ENCODE measurements around the gene KRT7.

DNA sequence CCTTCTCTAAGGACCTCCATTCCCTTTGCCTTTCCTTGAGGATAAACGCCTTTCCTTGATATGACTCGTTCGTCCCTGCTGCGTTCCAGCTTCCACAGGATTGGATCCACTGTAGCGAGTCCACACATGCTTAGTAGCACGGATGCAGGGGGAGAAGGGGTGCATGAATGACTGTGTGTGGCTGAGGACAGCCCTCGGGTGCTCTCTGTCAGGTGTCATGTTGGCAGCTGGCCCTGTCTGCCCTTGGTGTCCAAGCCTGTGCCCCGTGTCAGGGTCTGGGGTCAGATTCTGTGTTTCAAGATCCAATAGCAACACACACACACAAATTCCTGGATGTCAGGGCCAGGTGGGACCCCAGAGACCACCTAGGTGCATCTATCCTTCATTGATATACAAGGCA is 23.7 kb upstream of the KRT7 start:
- no peak for TF ChIP-seq POLR2A (IDR thresholded peaks at IDR 0.05)
- TF ChIP-seq, protein P1, sequence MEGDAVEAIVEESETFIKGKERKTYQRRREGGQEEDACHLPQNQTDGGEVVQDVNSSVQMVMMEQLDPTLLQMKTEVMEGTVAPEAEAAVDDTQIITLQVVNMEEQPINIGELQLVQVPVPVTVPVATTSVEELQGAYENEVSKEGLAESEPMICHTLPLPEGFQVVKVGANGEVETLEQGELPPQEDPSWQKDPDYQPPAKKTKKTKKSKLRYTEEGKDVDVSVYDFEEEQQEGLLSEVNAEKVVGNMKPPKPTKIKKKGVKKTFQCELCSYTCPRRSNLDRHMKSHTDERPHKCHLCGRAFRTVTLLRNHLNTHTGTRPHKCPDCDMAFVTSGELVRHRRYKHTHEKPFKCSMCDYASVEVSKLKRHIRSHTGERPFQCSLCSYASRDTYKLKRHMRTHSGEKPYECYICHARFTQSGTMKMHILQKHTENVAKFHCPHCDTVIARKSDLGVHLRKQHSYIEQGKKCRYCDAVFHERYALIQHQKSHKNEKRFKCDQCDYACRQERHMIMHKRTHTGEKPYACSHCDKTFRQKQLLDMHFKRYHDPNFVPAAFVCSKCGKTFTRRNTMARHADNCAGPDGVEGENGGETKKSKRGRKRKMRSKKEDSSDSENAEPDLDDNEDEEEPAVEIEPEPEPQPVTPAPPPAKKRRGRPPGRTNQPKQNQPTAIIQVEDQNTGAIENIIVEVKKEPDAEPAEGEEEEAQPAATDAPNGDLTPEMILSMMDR (IDR thresholded peaks at IDR 0.05) = no peak
